GM12878 (cell line): ENCODE results near the gene NDOR1. TPM values are rescaled to one million over a fixed set of nuclear protein-coding genes. Genes with fewer than 3 reads are reported as not detected.

Source experiments
- ATAC-seq: fragments of 200-7000 bp; cut with Tn5 transposase; 3 replicates; pipeline ENCODE4 v1.9.1; 2020; ENCODE audit warnings: mild to moderate bottlenecking, moderate library complexity
- BruUV-seq: library from RNA; stranded (reverse); fragments of 400-500 nt; replicated peaks from 2 replicates; lab custom pipeline; 2021; lab: Mats Ljungman, UMichigan
- CTCF ChIA-PET: fragments of 300-600 bp; sonication (Branson Sonifier 250); formaldehyde crosslinking; extraction: SDS; loops from one replicate; lab custom pipeline; 2021; ENCODE audit warnings: inconsistent platforms; lab: Yijun Ruan, JAX
- POLR2A ChIA-PET: fragments of 350-600 bp; formaldehyde crosslinking; extraction: SDS; loops from one replicate; lab custom pipeline; 2021; ENCODE audit warnings: inconsistent platforms; lab: Charles Lee
- RAD21 ChIA-PET: fragments of 300-600 bp; sonication (Branson Sonifier 250); formaldehyde crosslinking; loops from one replicate; lab custom pipeline; 2023; ENCODE audit warnings: antibody characterized with exemption; ENCODE audit not compliant: unreplicated experiment; lab: Charles Lee
- SMC1A ChIA-PET: fragments of 300-600 bp; sonication (Branson Sonifier 250); formaldehyde crosslinking; loops from one replicate; lab custom pipeline; 2023; ENCODE audit not compliant: unreplicated experiment, uncharacterized antibody; lab: Charles Lee
- DNase-seq: peaks from one replicate; pipeline ENCODE4 v3.0.0-alpha.2; 2011; ENCODE audit warnings: low read depth, low spot score
- FAIRE-seq: peaks from 3 replicates; lab custom pipeline; 2011; peaks lifted over from hg19 to GRCh38; lab: Jason Lieb, UNC
- H2AFZ ChIP-seq: 2 replicates; pipeline ENCODE4 v1.6.0; 2011; ENCODE audit warnings: low read depth, low read length, control low read depth; ENCODE audit not compliant: control insufficient read depth
- H3K27ac ChIP-seq: 2 replicates; pipeline ENCODE4 v1.5.1; 2011; ENCODE audit warnings: control low read depth; ENCODE audit not compliant: control insufficient read depth, insufficient read depth
- H3K27me3 ChIP-seq, 2 experiments: replicated peaks in 1 of 2; 2 replicates each; pipeline versions ENCODE4 v1.6.0 to v1.6.1; 2011; ENCODE audit warnings: low read length in 1 of 2; ENCODE audit not compliant: control insufficient read depth in 2 of 2, insufficient read depth in 2 of 2
- H3K36me3 ChIP-seq, 2 experiments: 2 replicates each; pipeline ENCODE4 v1.5.1; 2011; ENCODE audit warnings: low read length in 1 of 2; ENCODE audit not compliant: control insufficient read depth in 2 of 2, insufficient read depth in 2 of 2
- H3K4me1 ChIP-seq: 2 replicates; pipeline ENCODE4 v1.6.1; 2011; ENCODE audit warnings: mild to moderate bottlenecking, low read length, moderate library complexity, mixed read lengths; ENCODE audit not compliant: control insufficient read depth, insufficient read depth
- H3K4me2 ChIP-seq: 2 replicates; pipeline ENCODE4 v1.6.0; 2011; ENCODE audit warnings: control low read depth; ENCODE audit not compliant: control insufficient read depth, insufficient read depth
- H3K4me3 ChIP-seq: fragments of 200-600 bp; sonication (generic); 2 replicates; pipeline ENCODE4 v1.5.1; 2016
- H3K79me2 ChIP-seq: 2 replicates; pipeline ENCODE4 v1.6.0; 2011; ENCODE audit warnings: low read length; ENCODE audit not compliant: control insufficient read depth, insufficient read depth
- H3K9ac ChIP-seq: 2 replicates; pipeline ENCODE4 v1.8.0; 2011; ENCODE audit warnings: low read length, control low read depth, mixed read lengths; ENCODE audit not compliant: control insufficient read depth, insufficient read depth
- H3K9me3 ChIP-seq: replicated peaks from 3 replicates; pipeline ENCODE4 v1.5.1; 2011; ENCODE audit warnings: mild to moderate bottlenecking, low read length; ENCODE audit not compliant: control insufficient read depth, insufficient read depth
- H4K20me1 ChIP-seq: 2 replicates; pipeline ENCODE4 v1.6.0; 2011; ENCODE audit not compliant: control insufficient read depth, insufficient read depth
- ATF7 ChIP-seq: fragments of 450-650 bp; IDR thresholded peaks from 2 replicates; pipeline ENCODE4 v1.6.1; 2016; ENCODE audit warnings: low read depth, mild to moderate bottlenecking
- CHD4 ChIP-seq: fragments of 200-600 bp; sonication (generic); IDR thresholded peaks from 2 replicates; pipeline ENCODE4 v1.6.1; 2016; ENCODE audit warnings: mild to moderate bottlenecking
- MTA2 ChIP-seq: fragments of 450-650 bp; IDR thresholded peaks from 2 replicates; pipeline ENCODE4 v1.6.1; 2016; ENCODE audit warnings: low read depth, mild to moderate bottlenecking, moderate library complexity
- NRF1 ChIP-seq: conservative IDR thresholded peaks from 2 replicates; pipeline ENCODE4 v1.6.1; 2011; ENCODE audit warnings: mild to moderate bottlenecking, low read depth, low read length, improper control_type of control experiment
- RAD21 ChIP-seq: IDR thresholded peaks from 2 replicates; pipeline ENCODE4 v1.6.1; 2011; ENCODE audit warnings: mild to moderate bottlenecking, low read depth, low read length, moderate library complexity; ENCODE audit not compliant: insufficient read depth
- SUZ12 ChIP-seq: fragments of 200-600 bp; sonication (generic); IDR thresholded peaks from one replicate; pipeline ENCODE4 v1.6.1; 2018; ENCODE audit warnings: antibody characterized with exemption, mild to moderate bottlenecking; ENCODE audit not compliant: unreplicated experiment
- ZNF622 ChIP-seq: fragments of 450-650 bp; IDR thresholded peaks from 2 replicates; pipeline ENCODE4 v1.6.1; 2017; ENCODE audit warnings: mild to moderate bottlenecking, inconsistent platforms
- WGBS: methylation state at CpG from one replicate; pipeline ENCODE4 v1.1.6; 2016; ENCODE audit warnings: low lambda C conversion rate; ENCODE audit not compliant: insufficient replicate concordance, insufficient coverage; ENCODE audit errors: missing lambda C conversion rate; 5-methylcytosine and 5-hydroxymethylcytosine counted together
- in situ Hi-C: fragments of 300-500 bp; cut with MboI; formaldehyde crosslinking; loops from 9 replicates; pipeline ENCODE4 v1.14.3; 2018; ENCODE audit warnings: mixed read lengths
- intact Hi-C: fragments of 100-400 bp; cut with micrococcal nuclease; formaldehyde crosslinking; loops from one replicate; pipeline ENCODE4 v1.14.2; 2022; ENCODE audit not compliant: unreplicated experiment
- polyA plus RNA-seq, 11 experiments: library from polyadenylated mRNA; depleted of rRNA in 4 of 11; unstranded in 6 of 11; stranded (reverse) in 5 of 11; fragments of >200 nt; fragmentation: Nextera tagmentation in 4 of 11; fragmentation: Illumina TruSeq in 1 of 11; extraction: Ambion mirVana in 4 of 11; extraction: Trizol in 1 of 11; gene quantifications; 1 replicate in 1 of 11; 2 replicates in 10 of 11; pipeline versions ENCODE4 v1.2.1 to v1.2.3, GENCODE V29; 2011 to 2016; ENCODE audit warnings: inconsistent platforms in 2 of 11, missing spikeins in 2 of 11, low read depth in 1 of 11
- total RNA-seq, 4 experiments: library from RNA; depleted of rRNA in 3 of 4; stranded (reverse); fragments of >200 nt in 3 of 4; fragmentation: Illumina TruSeq in 1 of 4; extraction: Trizol in 1 of 4; gene quantifications; 2 replicates each; pipeline versions ENCODE4 v1.2.1 to v1.2.3, GENCODE V29; 2013 to 2021
- TF ChIP-seq, protein P1 (sequence below): IDR thresholded peaks from 2 replicates; pipeline ENCODE4 v1.6.1; 2012; ENCODE audit warnings: low read length, inconsistent platforms
- TF ChIP-seq, protein P2 (sequence below): IDR thresholded peaks from 2 replicates; pipeline ENCODE4 v1.6.1; 2012; ENCODE audit warnings: mild to moderate bottlenecking, low read depth, low read length

Gene NDOR1
- total and polyA plus RNA-seq, 10 of the 15 experiments (the other 5 are each of a cell fraction or from before 2014, with no cell fraction given) = 0.04 to 32.9 (median 11.1) TPM

GRCh38 chr9:137164370-137165249, 40.9 kb upstream of the NDOR1 start:
- Histone ChIP-seq H2AFZ (no peak overlapping the region), H3K27ac (no peak overlapping the region), H3K4me2 (no peak overlapping the region), H3K79me2 (no peaks in the 10 kb centered on the region), H3K27me3 (peaks cover 0 to 5% of the 10 kb centered on the region in 2 experiments; a peak in 2 of 4 replicates), H4K20me1 (no peaks in the 10 kb centered on the region), H3K4me3 (no peak overlapping the region), H3K36me3 (no peaks in the 10 kb centered on the region), H3K9ac (no peak overlapping the region), H3K9me3 (no peaks in the 10 kb centered on the region; the same call in 2 of the 3 replicates), H3K4me1 (peaks cover 10% of the 10 kb centered on the region)
- no peak for DNase-seq
- intact Hi-C loops (no loop called here), in situ Hi-C loops (no loop called here)
- 52% methylated on average over 32 of the region's 34 CpGs for WGBS
- ChIA-PET RAD21 (no interaction called here), CTCF (no interaction called here), SMC1A (no interaction called here), POLR2A (no interaction called here)
- ATAC-seq = no peak
- no peak for FAIRE-seq
- BruUV-seq = no TSS peak
- TF ChIP-seq, protein P1, sequence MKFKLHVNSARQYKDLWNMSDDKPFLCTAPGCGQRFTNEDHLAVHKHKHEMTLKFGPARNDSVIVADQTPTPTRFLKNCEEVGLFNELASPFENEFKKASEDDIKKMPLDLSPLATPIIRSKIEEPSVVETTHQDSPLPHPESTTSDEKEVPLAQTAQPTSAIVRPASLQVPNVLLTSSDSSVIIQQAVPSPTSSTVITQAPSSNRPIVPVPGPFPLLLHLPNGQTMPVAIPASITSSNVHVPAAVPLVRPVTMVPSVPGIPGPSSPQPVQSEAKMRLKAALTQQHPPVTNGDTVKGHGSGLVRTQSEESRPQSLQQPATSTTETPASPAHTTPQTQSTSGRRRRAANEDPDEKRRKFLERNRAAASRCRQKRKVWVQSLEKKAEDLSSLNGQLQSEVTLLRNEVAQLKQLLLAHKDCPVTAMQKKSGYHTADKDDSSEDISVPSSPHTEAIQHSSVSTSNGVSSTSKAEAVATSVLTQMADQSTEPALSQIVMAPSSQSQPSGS = no peak
- TF ChIP-seq SUZ12 (no peak), ZNF622 (no peak), MTA2 (no peak), CHD4 (no peak), NRF1 (no peak), RAD21 (no peak), ATF7 (no peak)
- TF ChIP-seq, protein P2, sequence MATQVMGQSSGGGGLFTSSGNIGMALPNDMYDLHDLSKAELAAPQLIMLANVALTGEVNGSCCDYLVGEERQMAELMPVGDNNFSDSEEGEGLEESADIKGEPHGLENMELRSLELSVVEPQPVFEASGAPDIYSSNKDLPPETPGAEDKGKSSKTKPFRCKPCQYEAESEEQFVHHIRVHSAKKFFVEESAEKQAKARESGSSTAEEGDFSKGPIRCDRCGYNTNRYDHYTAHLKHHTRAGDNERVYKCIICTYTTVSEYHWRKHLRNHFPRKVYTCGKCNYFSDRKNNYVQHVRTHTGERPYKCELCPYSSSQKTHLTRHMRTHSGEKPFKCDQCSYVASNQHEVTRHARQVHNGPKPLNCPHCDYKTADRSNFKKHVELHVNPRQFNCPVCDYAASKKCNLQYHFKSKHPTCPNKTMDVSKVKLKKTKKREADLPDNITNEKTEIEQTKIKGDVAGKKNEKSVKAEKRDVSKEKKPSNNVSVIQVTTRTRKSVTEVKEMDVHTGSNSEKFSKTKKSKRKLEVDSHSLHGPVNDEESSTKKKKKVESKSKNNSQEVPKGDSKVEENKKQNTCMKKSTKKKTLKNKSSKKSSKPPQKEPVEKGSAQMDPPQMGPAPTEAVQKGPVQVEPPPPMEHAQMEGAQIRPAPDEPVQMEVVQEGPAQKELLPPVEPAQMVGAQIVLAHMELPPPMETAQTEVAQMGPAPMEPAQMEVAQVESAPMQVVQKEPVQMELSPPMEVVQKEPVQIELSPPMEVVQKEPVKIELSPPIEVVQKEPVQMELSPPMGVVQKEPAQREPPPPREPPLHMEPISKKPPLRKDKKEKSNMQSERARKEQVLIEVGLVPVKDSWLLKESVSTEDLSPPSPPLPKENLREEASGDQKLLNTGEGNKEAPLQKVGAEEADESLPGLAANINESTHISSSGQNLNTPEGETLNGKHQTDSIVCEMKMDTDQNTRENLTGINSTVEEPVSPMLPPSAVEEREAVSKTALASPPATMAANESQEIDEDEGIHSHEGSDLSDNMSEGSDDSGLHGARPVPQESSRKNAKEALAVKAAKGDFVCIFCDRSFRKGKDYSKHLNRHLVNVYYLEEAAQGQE = no peak
